GM12865 (cell line): ENCODE measurements around the gene KNDC1.

Source experiments
- DNase-seq: peaks from one replicate; pipeline ENCODE4 v3.0.0; 2010; ENCODE audit warnings: low read depth
- H3K4me3 ChIP-seq: 2 replicates; pipeline ENCODE4 v1.5.1; 2011; ENCODE audit warnings: mild to moderate bottlenecking, low read depth, low read length, control low read depth
- TF ChIP-seq, protein P1 (sequence below): IDR thresholded peaks from 2 replicates; pipeline ENCODE4 v1.5.1; 2011; ENCODE audit warnings: low read length, control low read depth, low read depth, inconsistent platforms; ENCODE audit not compliant: insufficient read depth; ENCODE audit errors: missing control alignments

Gene KNDC1

DNA sequence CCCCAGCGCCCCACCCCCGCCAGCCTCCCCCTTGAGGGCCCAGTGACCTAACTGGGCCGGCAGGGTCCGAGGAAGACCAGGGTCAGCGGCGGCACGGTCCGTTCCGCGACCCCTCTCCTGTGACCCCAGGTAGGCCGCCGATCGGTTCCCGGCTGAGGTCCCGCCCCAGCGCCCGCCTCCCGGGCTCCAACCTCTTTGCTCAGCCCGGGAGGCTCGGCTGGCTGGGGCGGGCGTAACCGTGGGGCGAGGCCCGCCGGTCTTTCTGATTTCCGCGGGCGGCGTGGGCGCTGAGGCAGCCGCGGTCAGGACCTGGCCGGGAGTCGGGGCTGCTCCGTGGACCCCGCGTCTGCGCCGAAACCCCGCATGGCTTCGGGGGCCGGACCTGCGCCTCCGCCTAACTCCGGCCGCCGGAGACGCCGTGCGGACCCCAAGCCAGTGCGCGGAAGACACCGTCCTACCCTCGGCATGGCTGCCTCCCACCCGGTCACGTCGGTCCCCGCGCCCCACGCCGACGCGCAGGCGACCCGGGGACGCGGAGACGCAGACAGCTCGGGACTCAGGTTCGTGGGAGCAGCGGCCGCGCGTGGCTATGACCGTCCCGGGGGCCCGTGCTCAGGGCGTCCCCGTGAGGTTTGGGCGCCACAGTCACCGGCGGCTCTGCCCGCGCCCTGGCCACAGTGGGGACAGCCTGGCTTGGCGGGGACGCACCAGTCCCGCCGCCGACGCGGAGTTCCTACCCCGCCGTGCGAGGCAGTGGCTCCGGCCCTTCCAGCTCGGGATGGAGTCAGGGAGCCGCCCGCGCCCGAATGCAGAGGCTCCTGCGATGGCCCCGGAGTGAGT, 76.6 kb downstream of the KNDC1 start:
- no peak overlapping the region for H3K4me3 ChIP-seq
- DNase-seq, result no peak
- TF ChIP-seq, protein P1, sequence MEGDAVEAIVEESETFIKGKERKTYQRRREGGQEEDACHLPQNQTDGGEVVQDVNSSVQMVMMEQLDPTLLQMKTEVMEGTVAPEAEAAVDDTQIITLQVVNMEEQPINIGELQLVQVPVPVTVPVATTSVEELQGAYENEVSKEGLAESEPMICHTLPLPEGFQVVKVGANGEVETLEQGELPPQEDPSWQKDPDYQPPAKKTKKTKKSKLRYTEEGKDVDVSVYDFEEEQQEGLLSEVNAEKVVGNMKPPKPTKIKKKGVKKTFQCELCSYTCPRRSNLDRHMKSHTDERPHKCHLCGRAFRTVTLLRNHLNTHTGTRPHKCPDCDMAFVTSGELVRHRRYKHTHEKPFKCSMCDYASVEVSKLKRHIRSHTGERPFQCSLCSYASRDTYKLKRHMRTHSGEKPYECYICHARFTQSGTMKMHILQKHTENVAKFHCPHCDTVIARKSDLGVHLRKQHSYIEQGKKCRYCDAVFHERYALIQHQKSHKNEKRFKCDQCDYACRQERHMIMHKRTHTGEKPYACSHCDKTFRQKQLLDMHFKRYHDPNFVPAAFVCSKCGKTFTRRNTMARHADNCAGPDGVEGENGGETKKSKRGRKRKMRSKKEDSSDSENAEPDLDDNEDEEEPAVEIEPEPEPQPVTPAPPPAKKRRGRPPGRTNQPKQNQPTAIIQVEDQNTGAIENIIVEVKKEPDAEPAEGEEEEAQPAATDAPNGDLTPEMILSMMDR, result no peak

DNA sequence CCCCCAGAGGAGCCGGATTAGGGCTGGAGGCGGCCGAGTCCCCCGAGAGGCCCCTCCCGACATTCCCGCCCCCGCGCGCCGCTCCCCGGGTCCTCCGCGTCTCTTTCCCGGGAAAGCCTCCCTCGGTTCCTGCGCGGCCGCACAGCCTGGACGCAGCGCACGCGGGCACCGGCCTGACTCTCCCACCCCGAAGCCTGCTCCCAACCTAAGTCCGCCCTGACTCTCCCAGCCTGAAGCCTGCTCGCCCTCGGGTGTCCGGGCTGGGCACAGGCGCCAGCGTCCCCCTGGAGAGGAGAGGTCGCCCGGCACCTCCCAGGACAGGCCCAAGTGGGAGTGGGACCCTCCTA, 77.2 kb downstream of the KNDC1 start:
- no peak for DNase-seq
- TF ChIP-seq, protein P1, result no peak
- H3K4me3 ChIP-seq, result no peak overlapping the region

DNA sequence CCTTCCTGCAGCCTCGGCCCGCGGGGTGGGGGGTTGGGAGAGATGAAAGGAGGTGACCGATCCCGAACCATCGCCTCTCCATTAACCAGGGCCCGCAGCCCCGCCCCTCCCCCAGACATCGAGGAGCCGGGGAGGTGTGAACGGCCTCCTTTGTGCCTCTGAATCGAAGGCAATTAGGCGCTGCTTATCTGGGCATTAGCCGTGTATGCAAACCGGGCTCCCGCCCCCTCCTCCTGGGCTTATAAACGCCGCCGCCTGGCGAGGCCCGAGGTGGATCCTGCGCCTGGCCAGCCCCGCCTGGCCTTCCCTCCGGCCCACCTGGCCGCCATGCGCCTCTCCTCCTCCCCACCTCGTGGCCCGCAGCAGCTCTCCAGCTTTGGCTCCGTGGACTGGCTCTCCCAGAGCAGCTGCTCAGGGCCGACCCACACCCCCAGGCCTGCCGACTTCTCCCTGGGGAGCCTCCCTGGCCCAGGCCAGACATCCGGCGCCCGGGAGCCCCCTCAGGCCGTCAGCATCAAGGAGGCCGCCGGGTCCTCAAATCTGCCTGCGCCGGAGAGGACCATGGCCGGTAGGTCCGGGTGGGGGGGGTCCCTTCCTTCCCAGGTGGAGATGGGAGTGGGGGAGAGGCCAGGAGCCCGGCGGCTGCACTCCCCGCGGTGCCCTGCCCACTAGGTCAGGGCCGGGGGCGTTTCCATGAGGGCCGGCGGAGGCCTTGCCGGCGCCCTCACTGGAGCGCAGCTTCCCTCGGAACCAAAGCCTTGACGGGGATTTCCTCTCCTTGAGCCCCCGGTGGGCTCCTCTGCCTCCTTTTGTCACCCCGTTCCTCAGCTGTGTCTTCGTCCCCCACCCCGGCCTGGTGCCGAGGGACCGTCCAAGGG, 77.8 kb downstream of the KNDC1 start, which contains the start of gene VENTX:
TSS of gene VENTX (plus strand) at position 268 of the 878 bp plus-strand sequence. CDS start at position 328, 60 bp downstream.
- TF ChIP-seq, protein P1, result no peak
- H3K4me3 ChIP-seq, result no peak within 1 kb of the TSS
- DNase-seq, result no peak

DNA sequence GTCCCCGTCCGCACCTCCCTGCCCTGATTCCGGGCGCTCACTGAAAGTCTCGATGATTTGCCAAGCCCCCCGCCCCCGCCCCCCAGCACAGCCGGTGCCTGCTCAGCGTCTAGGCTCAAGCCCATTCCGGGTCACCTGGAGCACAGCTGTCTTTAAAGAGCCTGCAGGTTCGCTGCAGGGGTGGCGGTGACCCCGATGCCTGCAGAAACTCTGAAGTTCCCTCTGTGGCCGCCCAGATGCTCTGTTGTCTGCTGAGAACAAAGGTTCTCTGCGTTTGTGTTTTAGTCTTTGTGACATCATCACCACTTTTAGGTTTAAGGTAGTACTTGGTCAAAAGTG, 78.4 kb downstream of the KNDC1 start:
- DNase-seq, result no peak
- TF ChIP-seq, protein P1, result no peak
- H3K4me3 ChIP-seq, result no peak overlapping the region

DNA sequence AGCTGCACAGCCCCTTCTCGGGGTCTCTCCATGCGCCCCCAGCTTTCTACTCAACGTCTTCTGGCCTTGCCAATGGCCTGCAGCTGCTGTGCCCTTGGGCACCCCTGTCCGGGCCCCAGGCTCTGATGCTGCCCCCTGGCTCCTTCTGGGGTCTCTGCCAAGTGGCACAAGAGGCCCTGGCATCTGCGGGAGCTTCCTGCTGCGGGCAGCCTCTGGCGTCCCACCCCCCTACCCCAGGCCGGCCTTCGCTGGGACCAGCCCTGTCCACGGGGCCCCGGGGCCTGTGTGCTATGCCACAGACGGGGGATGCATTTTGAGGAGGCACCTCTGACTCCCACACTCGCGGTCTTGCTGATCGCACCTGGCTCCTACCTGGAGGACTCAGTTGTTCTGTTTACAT, 80.0 kb downstream of the KNDC1 start:
- TF ChIP-seq, protein P1, result no peak
- no peak for DNase-seq
- H3K4me3 ChIP-seq, result no peak overlapping the region

DNA sequence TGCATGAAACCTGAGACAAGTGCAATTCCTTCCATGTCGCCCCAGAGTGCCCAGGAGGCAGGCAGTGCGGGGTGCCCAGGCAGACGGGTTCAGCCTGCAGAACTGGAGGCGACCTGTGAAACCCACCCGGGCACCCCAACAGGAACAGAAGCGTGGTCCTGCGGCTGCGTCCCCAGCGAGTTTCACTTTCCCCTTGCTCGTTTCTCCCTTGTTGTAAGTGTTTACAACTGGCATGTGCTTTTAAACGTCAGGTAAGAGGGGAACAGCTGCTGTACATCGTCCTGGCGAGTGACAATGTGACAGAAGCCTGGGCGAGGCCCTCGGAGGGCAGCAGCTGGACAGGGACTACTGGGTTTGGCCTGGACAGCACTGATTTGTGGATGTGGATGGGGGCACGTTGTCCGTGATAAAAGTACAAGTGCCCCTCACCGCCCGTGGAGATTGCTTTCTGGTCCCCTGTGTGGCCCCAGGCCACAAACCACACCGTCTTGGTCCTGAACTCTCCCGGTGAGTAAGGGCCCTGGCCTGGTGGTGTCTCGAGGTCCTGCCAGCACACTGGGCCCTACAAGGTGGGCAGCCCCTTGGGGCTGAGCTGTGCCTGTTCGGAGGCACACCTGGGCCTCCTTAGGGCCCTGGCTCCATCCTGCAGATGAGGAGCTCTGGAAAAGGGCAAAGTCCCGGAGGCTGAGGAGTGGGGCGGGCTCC, 81.6 kb downstream of the KNDC1 start:
- TF ChIP-seq, protein P1, result no peak
- no peak overlapping the region; the same call in 1 of the 2 replicates for H3K4me3 ChIP-seq
- peak; percentile 45 for DNase-seq
